HUDEP-2 (cell line): ENCODE results near the gene CTDSPL.
"Not testable (repeated sequence)": the region's sequence is repeated elsewhere in the genome, so short reads cannot be mapped to it uniquely, and the experiment has no call there.

Experiments used
- DNase-seq, 76 experiments: peaks; one replicate each; lab custom pipeline; 2025; ENCODE audit not compliant: unreplicated experiment in 76 of 76; lab: John Stamatoyannopoulos, UW

The CTDSPL gene

GRCh38 chr3:37961622-37962431 lies 100.1 kb downstream of the CTDSPL start:
- no peak for DNase-seq

GRCh38 chr3:37963016-37963415 lies 101.3 kb downstream of the CTDSPL start:
- no peak for DNase-seq

GRCh38 chr3:37963635-37964034 lies 102.0 kb downstream of the CTDSPL start:
- no peak for DNase-seq

- DNase-seq, result no peak
Measured at GRCh38 chr3:37964146-37964545, 102.5 kb downstream of the CTDSPL start.

GRCh38 chr3:37964716-37965115 lies 103.0 kb downstream of the CTDSPL start:
- no peak for DNase-seq

- peak in 35 of 76 experiments; percentile 2 to 60 (median 23) for DNase-seq
Measured at GRCh38 chr3:37967260-37967881, 105.7 kb downstream of the CTDSPL start.

- DNase-seq, result no peak
Measured at GRCh38 chr3:37968199-37968598, 106.5 kb downstream of the CTDSPL start.

GRCh38 chr3:37968813-37969595 lies 107.3 kb downstream of the CTDSPL start:
- no peak for DNase-seq

- DNase-seq, result peak in 4 of 76 experiments; percentile 2 to 24 (median 12)
Measured at GRCh38 chr3:37969596-37970100, 108.0 kb downstream of the CTDSPL start.

GRCh38 chr3:37970802-37971201 lies 109.1 kb downstream of the CTDSPL start:
- no peak for DNase-seq

- no peak for DNase-seq
Measured at GRCh38 chr3:37971467-37971866, 109.8 kb downstream of the CTDSPL start.

GRCh38 chr3:37972056-37972455 lies 110.4 kb downstream of the CTDSPL start:
- DNase-seq, result not testable (repeated sequence)

GRCh38 chr3:37973246-37974054 lies 111.8 kb downstream of the CTDSPL start:
- DNase-seq, result no peak

- DNase-seq, result peak in 56 of 76 experiments; percentile 3 to 64 (median 34)
Measured at GRCh38 chr3:37974121-37975083, 112.7 kb downstream of the CTDSPL start.

- DNase-seq, result no peak
Measured at GRCh38 chr3:37979541-37980461, 118.1 kb downstream of the CTDSPL start.

- no peak for DNase-seq
Measured at GRCh38 chr3:37980462-37981347, 119.0 kb downstream of the CTDSPL start.

- DNase-seq, result no peak
Measured at GRCh38 chr3:37981348-37981664, 119.6 kb downstream of the CTDSPL start.
